CD14-positive monocyte (primary cell): ENCODE measurements around the gene CST1. TPM values are rescaled to one million over a fixed set of nuclear protein-coding genes. Genes with fewer than 3 reads are reported as not detected.
A peak's percentile ranks its signal among the peaks of the same experiment; 100 is the strongest.
"Not testable (repeated sequence)": the region's sequence is repeated elsewhere in the genome, so short reads cannot be mapped to it uniquely, and the experiment has no call there.

Experiments
- DNase-seq, 3 donors: peaks; one replicate each; pipeline ENCODE4 v3.0.0-alpha.2; 2011 to 2022
- H2AFZ ChIP-seq: 2 replicates; pipeline ENCODE4 v1.6.0; 2012; ENCODE audit warnings: mild to moderate bottlenecking, low read depth, low read length, inconsistent platforms; ENCODE audit not compliant: insufficient read depth, poor library complexity, severe bottlenecking
- H3K27ac ChIP-seq, 2 donors: 1 replicate in 1 of 2; 2 replicates in 1 of 2; pipeline ENCODE4 v1.5.1; 2012 to 2013; ENCODE audit warnings: low read length in 2 of 2, control low read depth in 1 of 2, inconsistent platforms in 1 of 2, low read depth in 1 of 2, mild to moderate bottlenecking in 1 of 2
- H3K27me3 ChIP-seq, 2 donors: one replicate each; pipeline versions ENCODE4 v1.6.0 to v1.6.1; 2011 to 2013; ENCODE audit warnings: low read length in 2 of 2; ENCODE audit not compliant: control insufficient read depth in 2 of 2, insufficient read depth in 2 of 2
- H3K36me3 ChIP-seq, 2 donors: replicated peaks in 1 of 2; 1 replicate in 1 of 2; 2 replicates in 1 of 2; pipeline versions ENCODE4 v1.5.1 to v1.6.1; 2012 to 2013; ENCODE audit warnings: low read length in 2 of 2, control low read depth in 1 of 2, inconsistent platforms in 1 of 2, mild to moderate bottlenecking in 1 of 2; ENCODE audit not compliant: insufficient read depth in 2 of 2, control insufficient read depth in 1 of 2
- H3K4me1 ChIP-seq, 2 donors: 1 replicate in 1 of 2; 2 replicates in 1 of 2; pipeline versions ENCODE4 v1.5.1 to v1.6.1; 2012 to 2013; ENCODE audit warnings: low read length in 2 of 2, control low read depth in 1 of 2, inconsistent platforms in 1 of 2, mild to moderate bottlenecking in 1 of 2, moderate library complexity in 1 of 2; ENCODE audit not compliant: insufficient read depth in 2 of 2, control insufficient read depth in 1 of 2
- H3K4me2 ChIP-seq: replicated peaks from 2 replicates; pipeline ENCODE3; 2012; ENCODE audit warnings: low read length, moderate library complexity, mild to moderate bottlenecking; ENCODE audit not compliant: poor library complexity, severe bottlenecking; ENCODE audit errors: extremely low read depth
- H3K4me3 ChIP-seq, 3 experiments: fragments of 200-600 bp in 1 of 3; sonication (generic) in 1 of 3; replicated peaks in 1 of 3; 1 replicate in 2 of 3; 2 replicates in 1 of 3; pipeline ENCODE4 v1.5.1; 2011 to 2013; ENCODE audit warnings: low read length in 3 of 3, mild to moderate bottlenecking in 3 of 3, control low read depth in 2 of 3, low read depth in 2 of 3, inconsistent platforms in 1 of 3, moderate library complexity in 1 of 3
- H3K79me2 ChIP-seq: 2 replicates; pipeline ENCODE4 v1.6.0; 2012; ENCODE audit warnings: mild to moderate bottlenecking, control low read depth, inconsistent platforms, low read length, moderate library complexity; ENCODE audit not compliant: insufficient read depth
- H3K9ac ChIP-seq: 2 replicates; pipeline ENCODE4 v1.6.0; 2017; ENCODE audit warnings: low read length, mild to moderate bottlenecking; ENCODE audit not compliant: insufficient read depth, poor library complexity, severe bottlenecking
- H3K9me3 ChIP-seq, 2 donors: replicated peaks in 1 of 2; 1 replicate in 1 of 2; 2 replicates in 1 of 2; pipeline versions ENCODE4 v1.5.1 to v1.6.1; 2012 to 2013; ENCODE audit warnings: low read length in 2 of 2, control low read depth in 1 of 2; ENCODE audit not compliant: control insufficient read depth in 1 of 2, insufficient read depth in 1 of 2
- H4K20me1 ChIP-seq: 2 replicates; pipeline ENCODE4 v1.6.0; 2012; ENCODE audit warnings: mild to moderate bottlenecking, low read length, control low read depth, moderate library complexity; ENCODE audit not compliant: insufficient read depth
- H3K27ac Mint-ChIP-seq, 7 donors: one replicate each; pipeline ENCODE4 v1.8.0; 2020; ENCODE audit warnings: mild to moderate bottlenecking in 7 of 7, mixed read lengths in 7 of 7, moderate library complexity in 6 of 7, inconsistent platforms in 2 of 7
- H3K27me3 Mint-ChIP-seq, 3 donors: one replicate each; pipeline ENCODE4 v1.8.0; 2021 to 2022; ENCODE audit warnings: low read depth in 3 of 3, mild to moderate bottlenecking in 3 of 3, mixed read lengths in 3 of 3, moderate library complexity in 3 of 3, inconsistent platforms in 1 of 3
- H3K36me3 Mint-ChIP-seq, 2 donors: one replicate each; pipeline ENCODE4 v1.8.0; 2020; ENCODE audit warnings: mixed read lengths in 2 of 2, inconsistent platforms in 1 of 2, mild to moderate bottlenecking in 1 of 2
- H3K4me1 Mint-ChIP-seq: one replicate; pipeline ENCODE4 v1.8.0; 2020; ENCODE audit warnings: mild to moderate bottlenecking, mixed read lengths
- H3K4me3 Mint-ChIP-seq, 2 donors: one replicate each; pipeline ENCODE4 v1.8.0; 2020; ENCODE audit warnings: mild to moderate bottlenecking in 2 of 2, mixed read lengths in 2 of 2, moderate library complexity in 1 of 2
- H3K9me3 Mint-ChIP-seq, 7 donors: one replicate each; pipeline ENCODE4 v1.8.0; 2020 to 2022; ENCODE audit warnings: mixed read lengths in 7 of 7, mild to moderate bottlenecking in 6 of 7, moderate library complexity in 6 of 7, inconsistent platforms in 2 of 7
- CTCF ChIP-seq: fragments of 200-600 bp; IDR thresholded peaks from one replicate; pipeline ENCODE4 v1.8.0; 2022; ENCODE audit warnings: antibody characterized with exemption, mild to moderate bottlenecking
- WGBS: methylation state at CpG from one replicate; pipeline ENCODE4 v1.1.5; 2013; ENCODE audit warnings: missing lambda C conversion rate; ENCODE audit not compliant: insufficient coverage; 5-methylcytosine and 5-hydroxymethylcytosine counted together
- intact Hi-C, 2 donors: fragments of 100-400 bp; cut with micrococcal nuclease; formaldehyde crosslinking; loops; one replicate each; pipeline versions ENCODE4 v1.15.0 to v1.15.1; 2023
- polyA plus RNA-seq, 3 donors: library from polyadenylated mRNA; depleted of rRNA in 1 of 3; unstranded in 2 of 3; stranded (reverse) in 1 of 3; fragments of 300-500 nt in 2 of 3; fragments of >200 nt in 1 of 3; fragmentation: Illumina TruSeq in 2 of 3; gene quantifications; 1 replicate in 2 of 3; 2 replicates in 1 of 3; pipeline ENCODE4 v1.2.3, GENCODE V29; 2012 to 2021

Gene CST1
- polyA plus RNA-seq, 3 donors: not detected

GRCh38 chr20:23772074-23772473 is 21.3 kb upstream of the CST1 start:
- Mint-ChIP-seq H3K27ac (peak overlapping the region in 2 of 7 donors; percentile 15 to 73), H3K27me3 (peaks cover 0 to 5% (median 3%) of the 10 kb centered on the region in 3 donors), H3K9me3 (peaks cover 0 to 4% (median 0%) of the 10 kb centered on the region in 7 donors), H3K4me1 (no peaks in the 10 kb centered on the region), H3K4me3 (no peak overlapping the region), H3K36me3 (no peaks in the 10 kb centered on the region)
- Histone ChIP-seq H3K4me2 (no peak overlapping the region), H3K79me2 (no peaks in the 10 kb centered on the region), H3K9me3 (no peaks in the 10 kb centered on the region), H3K27ac (no peak overlapping the region), H3K4me1 (no peaks in the 10 kb centered on the region), H3K4me3 (no peak overlapping the region), H2AFZ (no peak overlapping the region), H4K20me1 (no peaks in the 10 kb centered on the region), H3K27me3 (no peaks in the 10 kb centered on the region), H3K36me3 (no peaks in the 10 kb centered on the region), H3K9ac (no peak overlapping the region)
- no CpG with 5 or more reads among the region's 3 CpGs for WGBS
- TF ChIP-seq CTCF: no peak
- intact Hi-C loops: no loop called here
- no peak for DNase-seq

DNA sequence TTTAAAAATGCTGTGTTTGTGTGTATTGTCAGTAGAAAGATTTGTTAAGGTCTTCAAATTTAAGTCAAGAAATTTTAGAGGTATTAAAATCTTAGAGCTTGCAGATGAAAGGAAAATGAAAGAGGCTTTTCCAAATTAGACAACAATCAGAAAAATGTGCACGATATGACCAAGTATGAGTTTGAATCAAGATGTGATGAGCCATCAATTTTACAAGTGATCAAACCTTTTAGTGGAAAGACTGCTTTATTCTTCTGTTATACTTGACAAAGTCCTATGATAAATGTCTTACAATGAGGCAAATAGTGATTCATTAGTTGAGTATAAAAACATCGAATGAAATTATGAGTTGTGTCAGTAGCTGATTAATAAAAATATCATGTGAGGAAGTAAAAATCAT is 19.6 kb upstream of the CST1 start:
- no peaks in the 10 kb centered on the region for H3K27me3 ChIP-seq
- no peak overlapping the region for H3K4me2 ChIP-seq
- H3K9me3 Mint-ChIP-seq: peaks cover 0 to 4% (median 0%) of the 10 kb centered on the region in 7 donors
- no peaks in the 10 kb centered on the region for H3K9me3 ChIP-seq
- TF ChIP-seq CTCF: no peak
- no peaks in the 10 kb centered on the region for H3K36me3 Mint-ChIP-seq
- H3K4me3 Mint-ChIP-seq: no peak overlapping the region
- H2AFZ ChIP-seq: no peak overlapping the region
- no peak overlapping the region for H3K27ac Mint-ChIP-seq
- no peaks in the 10 kb centered on the region for H4K20me1 ChIP-seq
- no peak overlapping the region for H3K27ac ChIP-seq
- no peaks in the 10 kb centered on the region for H3K36me3 ChIP-seq
- 100% methylated on average over 1 of the region's 2 CpGs for WGBS
- no peaks in the 10 kb centered on the region for H3K4me1 Mint-ChIP-seq
- no peak overlapping the region for H3K4me3 ChIP-seq
- intact Hi-C loops: no loop called here
- H3K79me2 ChIP-seq: no peaks in the 10 kb centered on the region
- H3K9ac ChIP-seq: no peak overlapping the region
- H3K27me3 Mint-ChIP-seq: peaks cover 0 to 8% (median 5%) of the 10 kb centered on the region in 3 donors
- DNase-seq: no peak
- H3K4me1 ChIP-seq: no peaks in the 10 kb centered on the region

GRCh38 chr20:23768520-23768919 is 17.8 kb upstream of the CST1 start:
- H3K4me1 Mint-ChIP-seq, H3K36me3 ChIP-seq, H3K36me3 Mint-ChIP-seq, DNase-seq, H3K27me3 Mint-ChIP-seq, H3K4me3 ChIP-seq, H3K9ac ChIP-seq, H3K4me3 Mint-ChIP-seq, H3K4me1 ChIP-seq, H3K79me2 ChIP-seq, H3K9me3 Mint-ChIP-seq, H3K4me2 ChIP-seq, H4K20me1 ChIP-seq, H3K27ac ChIP-seq, H3K27me3 ChIP-seq, intact Hi-C loops, H3K9me3 ChIP-seq, H2AFZ ChIP-seq: not testable (repeated sequence)
- H3K27ac Mint-ChIP-seq: peak overlapping the region in 1 of 7 donors; percentile 60
